Lung (tissue), 12 donors: ENCODE data around the gene RSPH9. TPM values are rescaled to one million over a fixed set of nuclear protein-coding genes. Genes with fewer than 3 reads are reported as not detected.
A peak's percentile ranks its signal among the peaks of the same experiment; 100 is the strongest.

ENCODE experiments used
- ATAC-seq: fragments of 200-7000 bp; cut with Tn5 transposase; one replicate; pipeline ENCODE4 v1.9.1; 2020; ENCODE audit warnings: moderate number of reproducible peaks; ENCODE audit not compliant: insufficient read depth, low FRiP score
- DNase-seq, 3 donors: peaks; one replicate each; pipeline ENCODE4 v3.0.0-alpha.2; 2013 to 2017
- H3K27ac ChIP-seq, 2 donors: one replicate each; pipeline ENCODE4 v1.5.1; 2013; ENCODE audit warnings: mild to moderate bottlenecking in 2 of 2, moderate library complexity in 2 of 2, control low read depth in 1 of 2, inconsistent platforms in 1 of 2, low read depth in 1 of 2, low read length in 1 of 2
- H3K27me3 ChIP-seq, 3 donors: one replicate each; pipeline ENCODE4 v1.5.1; 2013; ENCODE audit warnings: low read length in 2 of 3; ENCODE audit not compliant: control insufficient read depth in 3 of 3, insufficient read depth in 3 of 3
- H3K36me3 ChIP-seq, 4 donors: one replicate each; pipeline ENCODE4 v1.5.1; 2013; ENCODE audit warnings: low read length in 4 of 4, mild to moderate bottlenecking in 1 of 4, moderate library complexity in 1 of 4; ENCODE audit not compliant: control insufficient read depth in 4 of 4, insufficient read depth in 4 of 4
- H3K4me1 ChIP-seq, 5 donors: one replicate each; pipeline ENCODE4 v1.5.1; 2013; ENCODE audit warnings: low read length in 5 of 5, mild to moderate bottlenecking in 2 of 5, moderate library complexity in 1 of 5; ENCODE audit not compliant: control insufficient read depth in 5 of 5, insufficient read depth in 5 of 5
- H3K4me3 ChIP-seq: one replicate; pipeline ENCODE4 v1.5.1; 2013; ENCODE audit warnings: mild to moderate bottlenecking, control low read depth, moderate library complexity
- H3K9ac ChIP-seq, 2 donors: one replicate each; pipeline ENCODE4 v1.5.1; 2013; ENCODE audit warnings: low read length in 2 of 2, control low read depth in 1 of 2; ENCODE audit not compliant: insufficient read depth in 1 of 2
- H3K9me3 ChIP-seq, 4 donors: one replicate each; pipeline ENCODE4 v1.5.1; 2013; ENCODE audit warnings: low read length in 3 of 4, mild to moderate bottlenecking in 1 of 4, moderate library complexity in 1 of 4; ENCODE audit not compliant: control insufficient read depth in 4 of 4, insufficient read depth in 3 of 4
- CTCF ChIP-seq: IDR thresholded peaks from 2 replicates; pipeline ENCODE4 v1.5.1; 2012; ENCODE audit warnings: mild to moderate bottlenecking; ENCODE audit errors: control extremely low read depth, extremely low read depth
- WGBS, 2 donors: extraction: QIAGEN DNeasy Blood & Tissue Kit; methylation state at CpG; one replicate each; pipeline ENCODE4 v1.1.7; 2013; 5-methylcytosine and 5-hydroxymethylcytosine counted together
- polyA plus RNA-seq, 2 donors: library from polyadenylated mRNA; stranded (reverse); fragments of 200-250 nt; gene quantifications; one replicate each; pipeline ENCODE4 v1.2.1, GENCODE V29; 2013
- total RNA-seq, 2 donors: library from RNA; depleted of rRNA in 1 of 2; stranded (reverse); fragments of >200 nt in 1 of 2; gene quantifications; one replicate each; pipeline ENCODE4 v1.2.1, GENCODE V29; 2014 to 2021
- donor health status: control.
- donor health status: control.
- donor health status: Bipolar disorder and iron deficiency.
- donor health status: healthy.
- donor health status: DM: yes; HTN: yes; CAD: no.

Gene RSPH9
- total and polyA plus RNA-seq, 4 donors = 1.7 to 6.4 (median 4.6) TPM

DNA sequence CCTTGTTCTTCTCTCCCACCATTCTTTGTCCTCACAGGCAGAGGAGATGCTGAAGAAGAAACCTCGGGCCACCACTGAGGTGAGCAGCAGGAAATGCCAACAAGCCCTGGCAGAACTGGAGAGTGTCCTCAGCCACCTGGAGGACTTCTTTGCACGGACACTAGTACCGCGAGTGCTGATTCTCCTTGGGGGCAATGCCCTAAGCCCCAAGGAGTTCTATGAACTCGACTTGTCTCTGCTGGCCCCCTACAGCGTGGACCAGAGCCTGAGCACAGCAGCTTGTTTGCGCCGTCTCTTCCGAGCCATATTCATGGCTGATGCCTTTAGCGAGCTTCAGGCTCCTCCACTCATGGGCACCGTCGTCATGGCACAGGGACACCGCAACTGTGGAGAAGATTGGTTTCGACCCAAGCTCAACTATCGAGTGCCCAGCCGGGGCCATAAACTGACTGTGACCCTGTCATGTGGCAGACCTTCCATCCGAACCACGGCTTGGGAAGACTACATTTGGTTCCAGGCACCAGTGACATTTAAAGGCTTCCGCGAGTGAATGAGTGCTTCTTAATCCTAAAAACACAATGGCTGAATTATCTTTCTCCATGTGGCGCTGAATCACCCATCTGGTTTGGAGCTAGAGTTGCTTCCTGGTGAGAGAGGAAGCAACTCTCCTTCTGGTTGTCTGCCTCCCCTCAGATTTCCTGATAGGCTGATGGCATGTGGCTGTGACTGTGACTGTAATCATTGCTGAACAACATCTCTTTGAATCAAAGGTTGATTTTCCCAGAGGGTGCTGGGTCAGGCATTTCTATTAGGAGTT lies 4.6 kb upstream of the RSPH9 start:
- TF ChIP-seq CTCF = no peak
- WGBS, 2 donors = 93% methylated on average over 21 of the region's 21 CpGs
- H3K27me3 ChIP-seq = no peaks in the 10 kb centered on the region
- peaks cover 7 to 19% (median 16%) of the 10 kb centered on the region in 4 donors for H3K36me3 ChIP-seq
- H3K4me3 ChIP-seq = no peak overlapping the region
- ATAC-seq = no peak
- peaks cover 4 to 12% (median 8%) of the 10 kb centered on the region in 5 donors for H3K4me1 ChIP-seq
- H3K27ac ChIP-seq = no peak overlapping the region
- H3K9ac ChIP-seq = no peak overlapping the region
- no peaks in the 10 kb centered on the region for H3K9me3 ChIP-seq
- no peak for DNase-seq

DNA sequence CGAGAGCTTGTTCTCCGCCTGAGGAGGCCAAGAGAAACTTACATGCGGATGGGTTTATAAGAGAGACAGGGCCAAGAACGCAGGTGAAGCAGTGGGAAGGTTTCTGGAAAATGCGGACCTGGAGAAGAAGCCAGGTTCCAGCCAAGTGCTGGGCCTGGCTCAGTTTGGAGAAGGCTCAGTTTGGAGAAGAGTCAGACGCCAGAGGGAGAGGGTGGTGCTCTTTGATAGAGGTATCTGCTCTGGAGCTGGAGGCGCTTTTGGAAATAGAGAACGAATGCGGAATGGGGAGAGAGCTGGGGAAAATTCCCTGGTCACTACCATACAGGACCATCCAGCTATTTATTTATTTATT lies 753 bp downstream of the RSPH9 start:
- ATAC-seq = no peak
- no peaks in the 10 kb centered on the region for H3K9me3 ChIP-seq
- H3K9ac ChIP-seq = peak overlapping the region in 1 of 2 donors; percentile 79
- TF ChIP-seq CTCF = no peak
- no peak for DNase-seq
- no peak overlapping the region for H3K27ac ChIP-seq
- peaks cover 3 to 10% (median 5%) of the 10 kb centered on the region in 4 donors for H3K36me3 ChIP-seq
- 8 to 19% methylated on average over 9 of the region's 9 CpGs for WGBS, 2 donors
- H3K27me3 ChIP-seq = no peaks in the 10 kb centered on the region
- H3K4me1 ChIP-seq = peaks cover 0 to 3% (median 3%) of the 10 kb centered on the region in 5 donors
- no peak overlapping the region for H3K4me3 ChIP-seq

GRCh38 chr6:43647613-43648012 lies 2.8 kb downstream of the RSPH9 start:
- WGBS, 2 donors = 94 to 98% methylated on average over 3 of the region's 3 CpGs
- Histone ChIP-seq H3K27ac (no peak overlapping the region), H3K36me3 (peaks cover 0 to under 1% (median under 1%) of the 10 kb centered on the region in 4 donors), H3K9ac (no peak overlapping the region), H3K4me3 (no peak overlapping the region), H3K9me3 (no peaks in the 10 kb centered on the region), H3K4me1 (peaks cover 0 to 3% (median 3%) of the 10 kb centered on the region in 5 donors), H3K27me3 (no peaks in the 10 kb centered on the region)
- ATAC-seq (no peak), DNase-seq (no peak)
- no peak for TF ChIP-seq CTCF
